Epithelial cell of prostate (primary cell): ENCODE data around the gene COG3.

Experiments
- DNase-seq: peaks from one replicate; pipeline ENCODE4 v3.0.0-alpha.2; 2011; ENCODE audit warnings: low read depth, low spot score
- H3K27ac ChIP-seq: fragments of 450-650 bp; 2 replicates; pipeline ENCODE4 v1.5.1; 2017; ENCODE audit warnings: mild to moderate bottlenecking

Gene COG3

GRCh38 chr13:45441633-45442032 is 23.1 kb upstream of the COG3 start:
- no peak for DNase-seq
- peak overlapping the region; percentile 39 for H3K27ac ChIP-seq

- DNase-seq, result no peak
- H3K27ac ChIP-seq, result no peak overlapping the region
Observed at GRCh38 chr13:45445053-45445452, 19.7 kb upstream of the COG3 start.

DNA sequence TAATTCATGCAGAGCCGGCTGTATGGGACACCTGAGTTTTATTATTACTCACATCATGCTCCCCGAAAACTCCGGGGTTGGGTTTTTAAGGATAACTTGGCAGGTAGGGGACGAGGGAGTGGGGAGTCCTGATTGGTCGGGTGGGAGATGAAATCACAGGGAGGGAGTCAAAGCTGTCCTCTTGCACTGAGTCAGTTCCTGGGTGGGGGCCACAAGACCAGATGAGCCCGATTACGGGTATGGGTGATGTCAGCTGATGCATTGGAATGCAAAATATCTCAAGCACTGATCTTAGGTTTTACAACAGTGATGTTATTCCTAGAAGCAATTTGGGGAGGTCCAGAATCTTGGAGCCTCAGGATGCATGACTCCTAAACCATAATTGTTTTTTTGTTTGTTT is 18.6 kb upstream of the COG3 start:
- H3K27ac ChIP-seq, result peak overlapping the region; percentile 36
- DNase-seq, result no peak

GRCh38 chr13:45447050-45447661 is 17.6 kb upstream of the COG3 start:
- no peak overlapping the region for H3K27ac ChIP-seq
- DNase-seq, result no peak

DNA sequence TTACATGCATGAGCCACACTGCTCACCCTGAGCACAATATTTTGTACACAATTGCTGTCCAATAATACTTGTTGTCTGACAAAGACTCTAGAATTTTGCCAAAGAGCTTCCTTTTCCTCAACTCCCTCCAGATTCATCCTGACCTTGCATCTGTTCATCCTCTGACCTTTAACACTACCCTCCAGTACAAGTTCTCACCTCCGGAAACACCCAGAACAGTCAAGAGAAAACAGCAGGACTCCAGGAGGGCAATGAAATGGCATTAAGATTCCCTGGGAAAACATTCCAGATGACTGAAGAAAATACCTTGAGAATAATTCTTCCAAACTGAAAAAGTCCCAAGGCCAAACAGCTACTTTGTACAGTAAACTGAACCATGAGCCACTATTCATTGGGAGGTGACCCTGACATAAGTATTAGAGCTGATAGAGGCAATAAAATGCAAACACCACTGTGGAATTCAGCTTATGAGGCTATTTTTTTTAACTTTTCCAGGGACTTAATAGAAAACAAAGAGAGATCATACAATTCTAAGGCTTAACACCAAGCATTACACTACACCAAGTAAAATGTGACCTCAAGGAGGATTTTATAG is 15.7 kb upstream of the COG3 start:
- DNase-seq, result no peak
- no peak overlapping the region for H3K27ac ChIP-seq

DNA sequence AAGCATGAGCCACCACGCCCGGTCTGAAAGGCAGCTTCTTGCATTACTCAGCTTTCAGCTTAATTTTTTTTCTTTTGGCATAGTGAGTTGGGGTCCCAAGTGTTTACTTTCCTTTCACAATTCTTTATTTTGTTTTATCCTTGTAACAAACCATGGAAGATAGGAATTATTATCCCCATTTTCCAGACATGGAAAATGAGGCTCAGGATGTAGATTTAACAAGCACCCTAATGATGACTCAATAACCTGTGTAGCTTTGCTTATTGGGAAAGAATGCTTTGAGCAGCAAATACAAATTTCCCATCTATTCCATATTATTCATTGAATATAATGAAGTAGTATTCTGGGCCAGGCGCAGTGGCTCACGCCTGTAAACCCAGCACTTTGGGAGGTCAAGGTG is 13.5 kb upstream of the COG3 start:
- H3K27ac ChIP-seq, result no peak overlapping the region

DNA sequence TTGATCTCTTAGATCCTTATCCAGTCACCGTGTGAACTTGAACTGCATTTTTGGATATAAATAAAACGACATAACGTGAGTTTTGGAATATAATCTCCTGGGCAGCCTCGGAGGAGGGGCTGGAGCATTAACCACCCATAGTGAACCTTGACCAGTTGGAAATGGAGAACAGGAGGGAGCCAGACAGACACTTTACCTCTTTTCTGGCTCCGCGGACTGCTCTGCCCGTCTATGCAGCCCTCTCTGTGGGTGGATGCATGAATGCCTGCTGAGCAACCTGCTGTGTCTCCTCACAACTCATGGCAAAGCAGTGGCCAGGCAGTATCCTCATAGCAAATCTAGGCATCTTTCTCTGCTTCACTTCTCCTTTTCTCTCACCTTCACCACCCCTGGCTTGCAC is 10.5 kb upstream of the COG3 start:
- DNase-seq, result no peak
- H3K27ac ChIP-seq, result no peak overlapping the region

More for the DNA sequence above, 13.5 kb upstream of the COG3 start:
- no peak for DNase-seq

DNA sequence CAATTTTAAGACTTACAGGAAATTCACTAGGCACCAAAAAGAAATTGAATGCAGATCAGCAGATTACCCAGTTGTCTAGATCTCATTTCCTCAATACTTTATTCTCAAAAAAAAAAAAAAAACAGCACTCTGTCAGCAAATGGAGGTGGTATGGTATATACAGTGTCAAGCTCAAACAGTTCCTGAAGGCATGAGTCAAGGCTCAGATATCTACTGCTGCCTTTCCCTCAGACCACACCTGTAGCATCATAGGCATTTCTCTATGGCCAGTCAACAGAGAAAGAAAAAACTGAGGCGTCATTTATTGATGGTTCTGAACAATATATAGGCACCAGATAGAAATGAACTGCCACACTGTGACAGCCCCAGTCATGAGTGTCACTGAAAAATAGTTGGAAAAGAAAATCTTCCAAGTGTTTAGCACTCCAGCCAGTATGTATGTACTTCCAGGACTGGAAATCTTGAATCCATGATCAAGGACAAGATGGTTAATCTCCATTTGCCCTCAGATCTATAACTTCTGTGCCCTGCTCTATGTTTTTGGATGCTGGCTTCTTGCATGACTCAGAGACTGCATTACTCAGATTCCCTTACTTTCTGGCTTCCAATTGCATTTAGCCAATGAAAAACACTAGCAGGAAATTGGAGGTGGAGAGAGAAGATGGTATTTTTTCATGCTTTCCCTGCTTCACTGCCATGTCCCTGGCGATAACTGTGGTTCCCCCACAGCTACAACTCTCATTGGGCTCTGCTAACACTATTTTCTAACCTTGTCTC is 8.4 kb upstream of the COG3 start:
- H3K27ac ChIP-seq, result peak overlapping the region; percentile 96
- peak; percentile 91 for DNase-seq

DNA sequence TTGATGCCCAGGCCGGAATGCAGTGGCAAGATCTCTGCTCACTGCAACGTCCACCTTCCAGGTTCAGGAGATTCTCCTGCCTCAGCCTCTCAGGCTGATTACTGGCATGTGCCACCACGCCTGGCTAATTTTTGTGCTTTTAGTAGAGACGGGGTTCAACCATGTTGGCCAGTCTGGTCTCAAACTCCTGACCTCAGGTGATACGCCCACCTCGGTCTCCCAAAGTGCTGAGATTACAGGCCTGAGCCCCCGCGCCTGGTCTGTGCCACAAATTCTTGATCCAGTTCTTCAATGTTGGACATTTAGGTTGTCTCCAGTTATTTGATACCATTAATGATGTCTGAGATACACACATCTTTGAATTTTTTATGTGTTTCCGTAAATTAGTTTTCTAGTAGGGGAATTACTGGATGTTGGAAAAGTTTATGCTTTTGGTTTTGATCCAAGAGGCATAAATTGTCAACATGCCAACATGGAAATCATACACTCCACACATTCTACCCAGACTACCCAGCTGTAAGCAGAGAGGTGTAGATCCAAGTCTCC is 525 bp upstream of the COG3 start:
- peak overlapping the region; percentile 93 for H3K27ac ChIP-seq
- DNase-seq, result no peak

- peak overlapping the region; percentile 93 for H3K27ac ChIP-seq
- no peak for DNase-seq
Observed at GRCh38 chr13:45466359-45466758, 1.6 kb downstream of the COG3 start.

- H3K27ac ChIP-seq, result peak overlapping the region; percentile 93
- no peak for DNase-seq
Observed at GRCh38 chr13:45468635-45469034, 3.9 kb downstream of the COG3 start.

- no peak overlapping the region for H3K27ac ChIP-seq
- no peak for DNase-seq
Observed at GRCh38 chr13:45472171-45472705, 7.5 kb downstream of the COG3 start.

DNA sequence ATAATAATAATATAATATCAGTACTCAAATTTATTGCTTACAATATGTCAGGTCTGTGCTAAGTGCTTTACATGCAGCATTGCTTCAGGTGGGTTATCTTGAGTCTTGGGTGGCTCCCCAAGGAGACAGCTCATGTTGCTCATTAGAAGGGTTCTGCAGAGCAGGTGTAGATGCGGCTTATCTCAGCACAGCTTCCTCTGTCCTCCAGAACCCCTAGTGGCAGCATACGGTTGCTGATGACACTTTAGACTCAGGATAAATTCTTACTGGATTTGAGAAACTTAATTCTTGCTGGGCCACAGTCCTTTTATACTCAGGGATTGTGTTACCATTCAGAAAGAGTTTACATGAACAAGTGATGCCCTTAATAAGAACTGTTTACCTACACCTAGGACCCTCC is 8.9 kb downstream of the COG3 start:
- no peak overlapping the region for H3K27ac ChIP-seq
- no peak for DNase-seq

- DNase-seq, result no peak
- no peak overlapping the region for H3K27ac ChIP-seq
Observed at GRCh38 chr13:45474584-45475454, 10.1 kb downstream of the COG3 start.

DNA sequence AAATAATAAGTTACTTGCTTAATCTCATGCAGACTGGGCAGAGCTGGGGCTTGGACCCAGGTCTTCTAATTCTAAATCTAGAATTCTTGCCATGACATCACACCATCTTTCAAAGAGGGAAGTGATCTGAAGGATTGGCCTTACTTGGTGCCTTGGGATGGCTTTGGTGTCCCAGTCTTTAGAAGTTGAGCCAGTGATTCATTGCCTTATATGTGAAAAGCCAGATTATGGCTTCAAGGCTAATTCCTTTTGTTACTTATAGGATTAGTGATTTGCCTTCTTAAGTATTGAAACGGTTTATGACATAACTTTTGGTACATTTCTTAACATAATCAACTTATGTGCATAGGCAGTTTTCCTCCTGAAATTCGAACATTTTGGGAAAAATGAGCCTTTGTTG is 14.9 kb downstream of the COG3 start:
- DNase-seq, result no peak
- peak overlapping the region; percentile 96 for H3K27ac ChIP-seq

- DNase-seq, result no peak
- peak overlapping the region; percentile 96 for H3K27ac ChIP-seq
Observed at GRCh38 chr13:45481688-45482087, 16.9 kb downstream of the COG3 start.

GRCh38 chr13:45482571-45483173 is 17.9 kb downstream of the COG3 start:
- H3K27ac ChIP-seq, result peak overlapping the region; percentile 96
- DNase-seq, result no peak

GRCh38 chr13:45487604-45488003 is 22.9 kb downstream of the COG3 start:
- DNase-seq, result no peak
- no peak overlapping the region for H3K27ac ChIP-seq

- no peak overlapping the region for H3K27ac ChIP-seq
- DNase-seq, result no peak
Observed at GRCh38 chr13:45490068-45490467, 25.3 kb downstream of the COG3 start.

DNA sequence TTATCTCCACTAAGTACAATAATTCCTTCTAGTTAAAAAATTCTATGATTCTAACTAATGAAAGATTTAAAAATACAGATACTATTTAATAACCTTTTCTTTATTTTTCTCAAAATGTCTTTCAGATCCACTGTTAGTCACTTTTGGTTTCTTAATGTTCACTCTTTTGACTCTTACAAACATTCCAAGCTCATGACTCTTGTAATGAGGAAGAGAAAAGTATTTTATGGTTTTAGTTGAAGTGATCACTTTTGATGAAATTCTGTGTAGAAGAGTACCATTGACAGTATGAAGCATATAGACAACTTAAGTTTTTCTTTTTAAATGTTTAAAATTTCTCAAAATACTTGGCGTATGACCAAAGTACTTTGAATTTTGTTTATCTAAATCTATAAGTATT is 27.8 kb downstream of the COG3 start:
- no peak for DNase-seq
- no peak overlapping the region for H3K27ac ChIP-seq
